GM18505 (cell line): Measurements from ENCODE around the gene PPM1B.
A peak's percentile ranks its signal among the peaks of the same experiment; 100 is the strongest.
"Not testable (repeated sequence)": the region's sequence is repeated elsewhere in the genome, so short reads cannot be mapped to it uniquely, and the experiment has no call there.

Source experiments
- ATAC-seq: cut with Tn5 transposase; IDR thresholded peaks from one replicate; pipeline ENCODE4 v1.9.1; 2021; ENCODE audit not compliant: unreplicated experiment
- POLR2A ChIP-seq: IDR thresholded peaks from 4 replicates; pipeline ENCODE4 v1.6.1; 2011; ENCODE audit warnings: borderline replicate concordance; ENCODE audit not compliant: insufficient read depth, insufficient read length; ENCODE audit errors: extremely low read depth

PPM1B gene

DNA sequence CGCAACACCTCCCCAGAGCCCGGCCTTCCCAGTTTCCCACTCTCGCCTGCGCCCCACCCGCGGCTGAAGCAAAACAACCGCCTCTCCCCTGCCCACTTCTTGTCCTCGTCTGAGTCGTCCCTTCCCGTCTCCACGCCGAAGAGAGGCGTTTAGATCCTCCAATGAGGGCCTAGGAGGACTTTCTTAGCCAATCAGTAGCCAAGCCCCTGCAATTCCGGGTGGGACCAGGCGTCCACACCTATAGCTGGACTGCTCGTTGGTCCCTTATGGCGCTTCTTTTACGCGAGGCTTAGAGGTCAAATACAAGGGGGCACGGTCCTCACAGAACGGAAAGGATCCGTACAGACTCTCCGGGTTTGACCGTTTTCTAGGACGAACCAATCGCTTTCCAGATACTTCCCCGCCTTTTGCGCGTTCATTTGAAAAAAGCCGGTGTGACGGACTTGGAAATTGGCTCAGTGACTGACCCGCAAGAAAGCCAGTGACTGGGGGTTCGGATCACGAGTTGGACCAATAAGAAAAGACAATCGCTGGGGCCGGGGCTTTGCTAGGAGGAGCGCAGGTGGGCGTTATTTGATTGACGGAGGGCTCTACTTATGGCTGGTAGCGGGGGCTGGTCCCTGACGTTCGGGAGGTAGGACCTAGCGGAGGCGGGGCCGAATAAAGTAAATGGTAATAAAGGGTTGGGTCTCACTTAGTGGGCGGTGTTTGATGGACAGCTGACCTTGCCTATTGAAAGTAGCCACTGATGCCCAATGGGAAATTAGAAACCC is 581 bp upstream of the PPM1B start:
- TF ChIP-seq POLR2A = peak; percentile 59
- peak; percentile 77 for ATAC-seq

DNA sequence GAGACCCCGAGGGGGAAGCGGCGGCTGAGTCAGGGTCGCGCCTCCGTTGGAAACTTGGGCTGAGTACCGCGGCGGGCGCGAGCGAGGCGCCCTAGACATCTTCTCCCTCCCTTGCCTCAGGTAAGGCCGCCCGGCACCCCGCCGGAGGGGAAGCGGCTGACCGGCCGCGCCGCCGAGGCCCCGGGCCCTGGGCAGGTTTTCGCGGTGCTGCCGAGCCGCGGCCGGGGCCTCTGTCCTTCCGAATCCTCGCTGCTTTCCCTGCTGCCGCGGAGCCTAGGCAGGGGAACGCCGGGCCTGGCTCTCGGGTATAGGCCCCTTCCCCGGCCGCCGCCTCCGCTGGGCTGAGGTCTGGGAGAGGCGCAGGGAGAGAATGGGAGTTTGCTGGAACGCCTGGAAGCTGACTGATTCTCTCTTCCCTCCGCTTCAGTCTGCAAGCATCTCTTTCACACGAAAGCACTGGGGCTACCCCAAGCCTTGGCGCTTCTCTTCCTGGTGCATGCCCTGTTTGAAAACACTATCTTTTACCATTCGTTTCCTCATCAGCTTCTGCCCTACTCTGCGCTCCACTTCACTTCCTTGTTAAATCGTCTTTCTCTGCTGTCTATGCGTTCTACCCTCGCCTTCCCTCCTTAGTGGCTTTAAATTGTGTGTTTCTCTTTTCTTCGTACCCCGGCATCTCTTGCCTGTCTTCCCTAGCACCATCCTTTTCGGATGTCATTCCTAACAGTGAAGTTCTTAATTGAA is 652 bp downstream of the PPM1B start:
- no peak for TF ChIP-seq POLR2A
- ATAC-seq = peak; percentile 12

DNA sequence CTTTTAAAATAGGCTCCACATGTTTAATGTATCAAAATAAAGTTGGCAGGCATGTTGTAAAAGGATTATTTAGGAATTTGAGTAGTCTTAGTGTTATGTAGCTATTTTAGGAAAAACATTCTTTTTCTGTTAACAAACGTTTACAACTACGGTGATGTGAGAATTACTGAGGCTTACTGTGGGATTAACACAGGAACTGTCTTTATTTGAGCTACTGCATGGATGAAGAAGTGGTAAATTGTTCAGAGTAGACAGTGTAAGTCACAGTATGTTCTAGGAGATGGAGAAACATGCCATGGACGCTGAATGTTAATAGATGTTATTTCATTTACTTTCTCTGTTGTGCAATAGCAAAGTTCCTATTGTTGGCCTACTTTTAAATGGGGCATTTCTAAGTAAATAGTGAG is 1.6 kb downstream of the PPM1B start:
- no peak for ATAC-seq
- no peak for TF ChIP-seq POLR2A

DNA sequence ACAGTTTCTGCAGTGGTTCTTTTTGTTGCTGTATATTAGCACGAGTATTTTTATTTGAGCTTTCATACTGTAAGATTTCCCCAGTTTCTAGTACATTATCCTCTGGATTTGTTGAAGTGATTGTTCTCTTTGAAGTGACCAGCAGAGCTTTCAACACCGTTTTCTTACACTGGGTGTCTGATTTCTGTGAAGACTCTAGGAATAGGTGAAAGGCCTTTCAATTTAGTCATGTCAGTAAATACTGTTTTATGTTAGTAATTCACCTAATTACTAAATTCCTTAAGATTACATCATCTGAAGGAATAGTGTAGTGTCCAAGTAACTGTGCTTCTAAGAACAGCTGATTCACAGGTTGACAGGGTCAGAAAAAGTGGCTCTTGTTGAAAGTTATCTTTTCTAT is 2.3 kb downstream of the PPM1B start:
- TF ChIP-seq POLR2A = no peak
- no peak for ATAC-seq

DNA sequence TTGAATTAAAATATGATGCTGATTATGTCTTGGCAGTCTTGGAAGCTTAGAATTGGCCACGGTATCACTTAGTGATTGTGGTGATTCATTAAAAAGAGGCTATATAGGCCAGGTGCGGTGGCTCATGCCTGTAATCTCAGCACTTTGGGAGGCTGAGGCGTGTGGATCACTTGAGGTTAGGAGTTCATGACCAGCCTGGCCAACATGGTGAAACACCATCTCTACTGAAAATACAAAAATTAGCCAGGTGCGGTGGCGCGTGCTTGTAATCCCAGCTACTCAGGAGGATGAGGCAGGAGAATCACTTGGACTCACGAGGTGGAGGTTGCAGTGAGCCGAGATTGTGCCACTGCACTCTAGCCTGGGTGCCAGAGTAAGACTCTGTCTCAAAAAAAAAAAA is 2.8 kb downstream of the PPM1B start:
- ATAC-seq = not testable (repeated sequence)

DNA sequence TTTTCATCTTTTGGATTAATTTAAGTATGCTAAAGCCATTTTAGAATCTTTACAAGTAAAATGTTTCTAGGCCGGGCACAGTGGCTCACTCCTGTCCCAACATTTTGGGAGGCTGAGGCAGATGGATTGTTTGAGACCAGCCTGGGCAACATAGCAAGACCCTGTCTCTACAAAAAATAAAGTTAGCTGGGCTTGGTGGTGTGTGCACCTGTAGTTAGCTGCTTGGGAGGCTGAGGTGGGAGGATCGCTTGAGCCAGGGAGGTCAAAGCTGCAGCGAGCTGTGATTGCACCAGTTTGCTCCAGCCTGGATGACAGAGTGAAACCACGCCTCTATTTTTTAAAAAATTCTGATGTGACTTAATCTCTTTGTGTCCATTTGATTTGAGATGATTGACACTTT is 3.9 kb downstream of the PPM1B start:
- no peak for TF ChIP-seq POLR2A
- no peak for ATAC-seq

DNA sequence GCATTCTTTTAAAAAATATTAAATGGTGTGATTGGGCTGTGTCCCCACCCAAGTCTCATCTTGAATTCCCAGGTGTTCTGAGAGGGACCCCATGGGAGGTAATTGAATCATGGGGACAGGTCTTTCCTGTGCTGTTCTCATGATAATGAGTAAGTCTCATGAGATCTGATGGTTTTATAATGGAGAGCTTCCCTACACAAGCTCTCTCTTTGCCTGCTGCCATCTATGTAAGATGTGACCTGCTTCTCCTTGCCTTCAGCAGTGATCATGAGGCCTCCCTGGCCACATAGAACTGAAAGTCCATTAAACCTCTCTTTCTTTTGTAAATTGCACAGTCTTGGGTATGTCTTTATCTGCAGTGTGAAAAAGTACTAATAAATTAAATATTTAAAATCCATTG is 10.3 kb downstream of the PPM1B start:
- ATAC-seq = no peak
- no peak for TF ChIP-seq POLR2A

DNA sequence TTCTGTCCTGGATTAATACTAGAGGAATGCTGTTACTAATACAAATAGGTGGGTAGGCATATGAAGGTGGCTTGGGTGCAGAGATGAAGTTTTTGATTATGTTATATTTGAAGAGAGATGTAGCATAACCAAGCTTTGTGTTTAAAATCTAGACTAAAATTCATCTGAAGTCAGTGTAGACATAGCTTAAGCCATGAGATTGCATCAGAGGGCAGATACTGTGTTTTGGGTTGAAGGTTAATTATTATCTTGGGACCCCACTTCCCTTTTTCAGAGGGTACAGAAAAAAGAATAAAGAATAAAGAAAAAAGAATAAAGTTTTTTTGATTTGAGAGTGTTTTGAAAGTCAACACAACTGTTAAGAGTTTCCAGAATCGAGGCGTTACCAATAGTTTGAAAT is 13.0 kb downstream of the PPM1B start:
- no peak for TF ChIP-seq POLR2A
- no peak for ATAC-seq

DNA sequence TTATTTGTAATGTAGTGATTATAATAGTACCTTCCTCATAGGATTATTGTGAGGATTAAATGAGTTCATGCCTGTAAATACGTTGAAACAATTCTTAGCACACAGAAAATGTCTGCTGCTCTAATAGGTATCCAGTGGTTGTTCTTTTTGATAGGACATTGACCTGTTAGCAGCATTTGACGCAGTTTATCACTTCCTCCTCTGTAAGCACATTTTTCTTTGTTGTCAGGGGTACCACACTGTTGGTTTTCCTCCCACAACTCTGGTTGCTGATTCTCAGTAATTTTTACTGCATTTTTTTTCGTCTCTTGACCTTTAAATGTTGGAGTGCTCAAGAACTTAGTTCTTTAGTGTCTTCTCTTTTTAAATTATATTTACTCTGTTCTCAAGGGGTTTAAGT is 15.4 kb downstream of the PPM1B start:
- no peak for TF ChIP-seq POLR2A
- ATAC-seq = no peak

DNA sequence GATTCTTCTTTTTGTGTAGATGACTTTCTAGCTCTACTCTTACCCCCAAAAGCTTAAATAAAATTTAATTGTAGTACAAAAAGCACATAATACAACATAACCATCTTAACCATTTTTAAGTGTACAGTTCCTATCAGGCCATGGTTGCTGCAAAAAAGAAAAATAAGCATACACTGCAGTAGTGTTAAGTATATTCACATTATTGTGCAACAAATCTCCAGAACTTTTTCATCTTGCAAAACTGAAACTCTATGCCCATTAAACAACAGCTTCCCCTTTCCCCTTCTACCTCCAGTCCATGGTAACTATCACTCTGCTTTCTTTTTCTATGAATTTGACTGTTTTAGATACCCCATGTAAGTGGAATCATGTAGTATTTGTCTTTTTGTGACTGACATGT is 18.1 kb downstream of the PPM1B start:
- no peak for ATAC-seq
- no peak for TF ChIP-seq POLR2A

DNA sequence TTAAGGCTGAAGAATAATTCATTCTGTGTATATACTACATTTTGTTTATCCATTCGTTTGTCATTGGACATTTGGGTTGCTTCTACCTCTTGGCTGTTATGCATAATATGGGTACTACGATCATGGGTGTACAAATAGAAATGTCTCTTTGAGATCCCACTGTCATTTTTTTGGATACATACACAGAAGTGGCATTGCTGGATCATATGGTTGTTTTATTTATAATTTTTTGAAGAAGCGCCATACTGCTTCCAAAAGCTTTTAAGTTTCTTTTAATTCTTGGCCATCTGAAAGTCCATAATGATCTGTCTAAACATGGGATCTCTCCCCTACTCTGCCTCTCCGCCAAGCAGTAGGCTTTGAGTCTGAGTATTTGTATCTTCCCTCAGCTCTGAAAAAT is 18.6 kb downstream of the PPM1B start:
- no peak for TF ChIP-seq POLR2A
- no peak for ATAC-seq

DNA sequence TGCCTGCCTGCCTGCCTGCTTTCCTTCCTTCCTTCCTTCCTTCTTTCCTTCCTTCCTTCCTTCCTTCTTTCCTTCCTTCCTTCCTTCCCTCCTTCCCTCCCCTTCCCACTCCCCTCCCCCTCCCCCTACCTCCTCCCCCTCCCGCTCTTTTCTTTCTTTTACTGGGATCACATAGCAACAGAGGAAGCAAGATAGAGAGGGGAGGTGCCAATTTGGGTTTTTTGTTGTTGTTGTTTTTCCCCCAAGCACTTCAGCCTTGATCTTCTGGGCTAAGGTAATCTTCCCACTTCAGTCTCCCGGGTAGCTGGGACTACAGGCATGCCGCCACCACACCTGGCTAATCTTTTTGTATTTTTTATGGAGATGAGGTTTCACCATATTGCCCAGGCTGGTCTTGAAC is 20.0 kb downstream of the PPM1B start:
- no peak for TF ChIP-seq POLR2A
- no peak for ATAC-seq

DNA sequence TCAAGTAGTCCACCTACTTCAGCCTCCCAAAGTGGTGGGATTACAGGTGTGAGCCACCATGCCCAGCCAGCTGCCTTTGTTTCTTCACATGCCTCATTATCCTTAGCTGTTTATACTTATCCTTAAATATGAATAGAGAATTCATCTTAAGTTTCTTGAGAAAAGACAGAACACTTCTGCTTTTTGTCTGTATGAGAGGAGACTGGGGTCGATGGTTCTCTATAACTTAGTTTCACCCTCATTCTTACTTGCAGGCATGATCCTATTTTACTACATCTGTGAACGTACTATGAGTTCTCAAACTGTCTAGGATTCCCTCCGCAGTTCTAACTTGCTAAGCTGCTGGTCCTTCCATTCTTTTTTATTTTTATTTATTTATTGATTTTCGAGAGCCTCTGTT is 20.4 kb downstream of the PPM1B start:
- ATAC-seq = no peak
- TF ChIP-seq POLR2A = no peak

DNA sequence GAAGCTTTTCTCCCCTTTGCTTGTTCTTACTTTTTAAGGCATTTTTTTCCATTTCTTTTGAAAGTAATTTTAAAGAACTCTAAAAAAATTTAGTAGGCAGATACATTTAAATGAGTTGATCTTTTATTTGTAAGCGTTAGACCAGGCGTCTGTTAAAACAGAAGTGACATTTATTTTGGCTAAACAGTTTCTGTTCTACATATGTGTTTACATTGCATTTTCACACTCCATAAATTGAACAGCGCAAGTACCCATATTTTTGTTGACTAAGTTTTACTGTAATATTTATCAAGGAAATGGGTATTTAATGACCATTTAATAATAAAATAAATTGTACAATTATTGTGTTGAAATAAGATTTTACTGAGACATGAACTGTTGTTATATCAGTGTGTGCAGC is 21.9 kb downstream of the PPM1B start:
- no peak for ATAC-seq
- no peak for TF ChIP-seq POLR2A
